ENCODE measurements around the gene MAP3K12.
"Not testable (repeated sequence)": the region's sequence is repeated elsewhere in the genome, so short reads cannot be mapped to it uniquely, and the experiment has no call there.

- TF ChIP-seq POLR2A, CTCF (IDR thresholded peaks at IDR 0.05): not testable (repeated sequence)
Observed at GRCh38 chr12:53548354-53548753, 49.1 kb upstream of the MAP3K12 start.
